Memory B cell (primary cell): Measurements from ENCODE around the gene NT5DC3.
A peak's percentile ranks its signal among the peaks of the same experiment; 100 is the strongest.

ENCODE experiments used
- ATAC-seq: fragments of 150-1000 bp; cut with Tn5 transposase; 2 replicates; pipeline ENCODE4 v1.10.0; 2021; ENCODE audit warnings: low read depth, mild to moderate bottlenecking, moderate library complexity
- DNase-seq, 2 donors: peaks; one replicate each; pipeline ENCODE4 v3.0.0; 2022; ENCODE audit warnings: low spot score in 2 of 2
- H3K27ac Mint-ChIP-seq: one replicate; pipeline ENCODE4 v1.8.0; 2022; ENCODE audit warnings: mild to moderate bottlenecking, moderate library complexity, mixed read lengths
- H3K27me3 Mint-ChIP-seq: one replicate; pipeline ENCODE4 v1.8.0; 2022; ENCODE audit warnings: mixed read lengths
- H3K36me3 Mint-ChIP-seq: one replicate; pipeline ENCODE4 v1.8.0; 2022; ENCODE audit warnings: mild to moderate bottlenecking, mixed read lengths
- H3K4me1 Mint-ChIP-seq: one replicate; pipeline ENCODE4 v1.8.0; 2022; ENCODE audit warnings: mixed read lengths
- H3K4me3 Mint-ChIP-seq: one replicate; pipeline ENCODE4 v1.8.0; 2022; ENCODE audit warnings: mild to moderate bottlenecking, moderate library complexity, mixed read lengths
- H3K9me3 Mint-ChIP-seq: one replicate; pipeline ENCODE4 v1.8.0; 2022; ENCODE audit warnings: mixed read lengths

The NT5DC3 gene

GRCh38 chr12:103832048-103832997 is 8.7 kb downstream of the NT5DC3 start:
- peak overlapping the region; percentile 57 for H3K4me3 Mint-ChIP-seq
- ATAC-seq (peak; percentile 91), DNase-seq (no peak)
- H3K4me1 Mint-ChIP-seq: peaks cover 36% of the 10 kb centered on the region
- peaks cover 1% of the 10 kb centered on the region for H3K9me3 Mint-ChIP-seq
- H3K27ac Mint-ChIP-seq: peak overlapping the region; percentile 19
- no peaks in the 10 kb centered on the region for H3K27me3 Mint-ChIP-seq
- peaks cover 7% of the 10 kb centered on the region for H3K36me3 Mint-ChIP-seq

- DNase-seq (no peak), ATAC-seq (no peak)
- H3K9me3 Mint-ChIP-seq: peaks cover 1% of the 10 kb centered on the region
- H3K36me3 Mint-ChIP-seq: peaks cover 2% of the 10 kb centered on the region
- H3K4me1 Mint-ChIP-seq: peaks cover 34% of the 10 kb centered on the region
- H3K4me3 Mint-ChIP-seq: no peak overlapping the region
- no peak overlapping the region for H3K27ac Mint-ChIP-seq
- no peaks in the 10 kb centered on the region for H3K27me3 Mint-ChIP-seq
Observed at GRCh38 chr12:103830730-103831320, 10.2 kb downstream of the NT5DC3 start.

- no peak overlapping the region for H3K27ac Mint-ChIP-seq
- no peak for ATAC-seq
- H3K36me3 Mint-ChIP-seq: peaks cover 2% of the 10 kb centered on the region
- H3K9me3 Mint-ChIP-seq: peaks cover 1% of the 10 kb centered on the region
- DNase-seq: no peak
- no peaks in the 10 kb centered on the region for H3K27me3 Mint-ChIP-seq
- no peak overlapping the region for H3K4me3 Mint-ChIP-seq
- H3K4me1 Mint-ChIP-seq: peaks cover 34% of the 10 kb centered on the region
Observed at GRCh38 chr12:103830025-103830725, 10.9 kb downstream of the NT5DC3 start.

GRCh38 chr12:103829092-103829491 is 11.9 kb downstream of the NT5DC3 start:
- DNase-seq: no peak
- peaks cover 29% of the 10 kb centered on the region for H3K4me1 Mint-ChIP-seq
- no peaks in the 10 kb centered on the region for H3K27me3 Mint-ChIP-seq
- no peak overlapping the region for H3K27ac Mint-ChIP-seq
- H3K4me3 Mint-ChIP-seq: no peak overlapping the region
- ATAC-seq: peak; percentile 54
- peaks cover 2% of the 10 kb centered on the region for H3K36me3 Mint-ChIP-seq
- peaks cover 1% of the 10 kb centered on the region for H3K9me3 Mint-ChIP-seq

- DNase-seq: no peak
- peaks cover 4% of the 10 kb centered on the region for H3K36me3 Mint-ChIP-seq
- no peak for ATAC-seq
- peaks cover 24% of the 10 kb centered on the region for H3K4me1 Mint-ChIP-seq
- no peak overlapping the region for H3K4me3 Mint-ChIP-seq
- no peaks in the 10 kb centered on the region for H3K27me3 Mint-ChIP-seq
- H3K9me3 Mint-ChIP-seq: peaks cover 1% of the 10 kb centered on the region
- no peak overlapping the region for H3K27ac Mint-ChIP-seq
Observed at GRCh38 chr12:103827911-103828391, 13.1 kb downstream of the NT5DC3 start.

- H3K36me3 Mint-ChIP-seq: peaks cover 4% of the 10 kb centered on the region
- ATAC-seq (no peak), DNase-seq (no peak)
- H3K4me3 Mint-ChIP-seq: no peak overlapping the region
- H3K4me1 Mint-ChIP-seq: peaks cover 15% of the 10 kb centered on the region
- H3K27me3 Mint-ChIP-seq: no peaks in the 10 kb centered on the region
- H3K27ac Mint-ChIP-seq: no peak overlapping the region
- no peaks in the 10 kb centered on the region for H3K9me3 Mint-ChIP-seq
Observed at GRCh38 chr12:103824845-103825244, 16.2 kb downstream of the NT5DC3 start.

GRCh38 chr12:103824290-103824689 is 16.7 kb downstream of the NT5DC3 start:
- no peak for DNase-seq
- Mint-ChIP-seq H3K27me3 (no peaks in the 10 kb centered on the region), H3K4me3 (no peak overlapping the region), H3K9me3 (no peaks in the 10 kb centered on the region), H3K4me1 (peaks cover 10% of the 10 kb centered on the region), H3K27ac (no peak overlapping the region), H3K36me3 (peaks cover 4% of the 10 kb centered on the region)
- ATAC-seq: no peak

GRCh38 chr12:103823871-103824270 is 17.2 kb downstream of the NT5DC3 start:
- DNase-seq (no peak), ATAC-seq (no peak)
- Mint-ChIP-seq H3K9me3 (no peaks in the 10 kb centered on the region), H3K36me3 (peaks cover 4% of the 10 kb centered on the region), H3K27me3 (no peaks in the 10 kb centered on the region), H3K4me3 (no peak overlapping the region), H3K27ac (no peak overlapping the region), H3K4me1 (peaks cover 7% of the 10 kb centered on the region)

GRCh38 chr12:103821773-103822172 is 19.3 kb downstream of the NT5DC3 start:
- H3K27me3 Mint-ChIP-seq: no peaks in the 10 kb centered on the region
- H3K27ac Mint-ChIP-seq: no peak overlapping the region
- DNase-seq: no peak
- H3K36me3 Mint-ChIP-seq: peaks cover 4% of the 10 kb centered on the region
- no peak for ATAC-seq
- no peaks in the 10 kb centered on the region for H3K9me3 Mint-ChIP-seq
- H3K4me1 Mint-ChIP-seq: peaks cover 2% of the 10 kb centered on the region
- no peak overlapping the region for H3K4me3 Mint-ChIP-seq

GRCh38 chr12:103820881-103821489 is 20.0 kb downstream of the NT5DC3 start:
- Mint-ChIP-seq H3K27ac (no peak overlapping the region), H3K27me3 (no peaks in the 10 kb centered on the region), H3K4me1 (peaks cover 2% of the 10 kb centered on the region), H3K9me3 (no peaks in the 10 kb centered on the region), H3K4me3 (no peak overlapping the region), H3K36me3 (peaks cover 4% of the 10 kb centered on the region)
- ATAC-seq: no peak
- no peak for DNase-seq

- ATAC-seq (no peak), DNase-seq (no peak)
- no peaks in the 10 kb centered on the region for H3K9me3 Mint-ChIP-seq
Observed at GRCh38 chr12:103820361-103820760, 20.7 kb downstream of the NT5DC3 start.

GRCh38 chr12:103819892-103820291 is 21.1 kb downstream of the NT5DC3 start:
- no peaks in the 10 kb centered on the region for H3K27me3 Mint-ChIP-seq
- no peaks in the 10 kb centered on the region for H3K9me3 Mint-ChIP-seq
- ATAC-seq: no peak
- no peak for DNase-seq
- no peak overlapping the region for H3K4me3 Mint-ChIP-seq
- peaks cover 4% of the 10 kb centered on the region for H3K36me3 Mint-ChIP-seq
- H3K4me1 Mint-ChIP-seq: peaks cover 2% of the 10 kb centered on the region
- H3K27ac Mint-ChIP-seq: no peak overlapping the region

More at GRCh38 chr12:103820361-103820760, 20.7 kb downstream of the NT5DC3 start:
- Mint-ChIP-seq H3K4me1 (peaks cover 2% of the 10 kb centered on the region), H3K27me3 (no peaks in the 10 kb centered on the region), H3K36me3 (peaks cover 4% of the 10 kb centered on the region), H3K27ac (no peak overlapping the region), H3K4me3 (no peak overlapping the region)

- DNase-seq: no peak
- no peaks in the 10 kb centered on the region for H3K9me3 Mint-ChIP-seq
- H3K27me3 Mint-ChIP-seq: no peaks in the 10 kb centered on the region
- no peaks in the 10 kb centered on the region for H3K4me1 Mint-ChIP-seq
- H3K27ac Mint-ChIP-seq: no peak overlapping the region
- H3K36me3 Mint-ChIP-seq: peaks cover 6% of the 10 kb centered on the region
- H3K4me3 Mint-ChIP-seq: no peak overlapping the region
- no peak for ATAC-seq
Observed at GRCh38 chr12:103819312-103819711, 21.7 kb downstream of the NT5DC3 start.
